HG03520 (cell line): ENCODE data around the gene HYAL3.
"Not testable (repeated sequence)": the region's sequence is repeated elsewhere in the genome, so short reads cannot be mapped to it uniquely, and the experiment has no call there.

Source experiments
- ATAC-seq: cut with Tn5 transposase; IDR thresholded peaks from one replicate; pipeline ENCODE4 v1.9.1; 2021; ENCODE audit warnings: mild to moderate bottlenecking, moderate library complexity; ENCODE audit not compliant: unreplicated experiment

HYAL3 gene

DNA sequence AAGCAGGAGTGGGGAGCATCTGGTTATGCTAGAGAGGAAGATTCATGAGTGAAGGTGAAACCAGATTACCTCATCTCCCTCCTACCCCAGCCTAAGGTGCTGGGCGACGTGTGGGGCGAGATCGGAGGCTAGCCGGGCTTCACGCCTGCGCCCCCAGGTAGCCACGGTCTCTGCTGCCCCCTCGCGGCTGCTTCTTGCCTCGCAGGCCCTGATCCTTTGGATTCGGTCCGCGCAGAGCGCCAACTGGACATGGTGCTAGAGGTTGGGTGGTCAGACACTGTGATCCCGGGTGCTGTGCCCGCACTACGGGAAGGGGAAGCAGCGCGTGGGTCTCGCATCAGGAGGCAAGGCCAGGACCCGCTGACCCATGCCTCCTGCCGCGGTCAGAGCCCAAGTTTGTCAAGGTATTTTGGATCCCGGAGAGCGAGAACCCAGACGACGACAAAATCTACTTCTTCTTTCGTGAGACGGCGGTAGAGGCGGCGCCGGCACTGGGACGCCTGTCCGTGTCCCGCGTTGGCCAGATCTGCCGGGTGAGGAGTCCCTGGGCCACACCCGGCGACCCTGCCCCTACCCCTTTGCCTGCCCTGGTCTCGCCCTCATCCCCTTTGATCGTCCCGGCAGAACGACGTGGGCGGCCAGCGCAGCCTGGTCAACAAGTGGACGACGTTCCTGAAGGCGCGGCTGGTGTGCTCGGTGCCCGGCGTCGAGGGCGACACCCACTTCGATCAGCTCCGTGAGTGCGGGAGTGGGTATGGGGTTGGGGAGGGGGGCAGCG lies 26.1 kb downstream of the HYAL3 start:
- peak; percentile 68 for ATAC-seq

DNA sequence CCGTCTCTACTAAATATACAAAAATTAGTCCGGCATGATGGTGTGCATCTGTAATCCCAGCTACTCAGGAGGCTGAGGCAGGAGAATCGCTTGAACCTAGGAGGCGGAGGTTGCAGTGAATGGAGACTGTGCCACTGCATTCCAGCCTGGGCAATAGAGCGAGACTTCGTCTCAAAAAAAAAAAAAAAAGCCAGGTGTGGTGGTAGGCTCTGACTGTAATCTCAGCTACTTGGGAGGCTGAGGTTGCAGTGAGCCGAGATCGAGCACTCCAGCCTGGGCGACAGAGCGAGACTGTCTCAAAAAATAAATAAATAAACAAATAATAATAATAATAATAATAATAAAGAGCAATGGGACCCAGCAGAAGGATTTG lies 26.7 kb downstream of the HYAL3 start:
- ATAC-seq: not testable (repeated sequence)

DNA sequence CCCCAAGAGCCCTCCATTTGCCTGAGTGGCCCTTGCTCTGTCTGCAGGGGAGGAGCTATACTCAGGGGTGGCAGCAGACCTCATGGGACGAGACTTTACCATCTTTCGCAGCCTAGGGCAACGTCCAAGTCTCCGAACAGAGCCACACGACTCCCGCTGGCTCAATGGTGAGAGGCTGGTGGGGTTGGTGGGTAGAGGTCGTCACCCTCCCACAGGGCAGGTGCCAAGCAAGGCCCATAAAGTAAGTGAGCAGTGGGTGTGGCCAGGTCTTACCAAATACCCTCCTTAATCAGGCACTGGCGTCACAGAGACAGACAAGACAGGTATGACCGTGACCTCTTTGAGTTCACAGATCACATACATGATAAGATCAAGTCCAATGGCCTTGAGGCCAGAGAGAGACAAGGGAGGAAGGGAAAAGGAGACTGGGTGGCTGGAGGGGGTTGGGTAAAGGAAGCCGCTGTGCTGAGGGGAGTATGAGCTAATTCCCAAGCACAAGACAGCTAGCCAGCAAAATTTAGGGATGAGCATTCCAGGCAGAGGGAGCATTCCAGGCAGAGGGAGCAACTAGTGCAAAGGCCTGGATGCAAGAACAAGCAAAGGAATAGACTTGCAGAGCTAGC lies 27.8 kb downstream of the HYAL3 start:
- no peak for ATAC-seq

DNA sequence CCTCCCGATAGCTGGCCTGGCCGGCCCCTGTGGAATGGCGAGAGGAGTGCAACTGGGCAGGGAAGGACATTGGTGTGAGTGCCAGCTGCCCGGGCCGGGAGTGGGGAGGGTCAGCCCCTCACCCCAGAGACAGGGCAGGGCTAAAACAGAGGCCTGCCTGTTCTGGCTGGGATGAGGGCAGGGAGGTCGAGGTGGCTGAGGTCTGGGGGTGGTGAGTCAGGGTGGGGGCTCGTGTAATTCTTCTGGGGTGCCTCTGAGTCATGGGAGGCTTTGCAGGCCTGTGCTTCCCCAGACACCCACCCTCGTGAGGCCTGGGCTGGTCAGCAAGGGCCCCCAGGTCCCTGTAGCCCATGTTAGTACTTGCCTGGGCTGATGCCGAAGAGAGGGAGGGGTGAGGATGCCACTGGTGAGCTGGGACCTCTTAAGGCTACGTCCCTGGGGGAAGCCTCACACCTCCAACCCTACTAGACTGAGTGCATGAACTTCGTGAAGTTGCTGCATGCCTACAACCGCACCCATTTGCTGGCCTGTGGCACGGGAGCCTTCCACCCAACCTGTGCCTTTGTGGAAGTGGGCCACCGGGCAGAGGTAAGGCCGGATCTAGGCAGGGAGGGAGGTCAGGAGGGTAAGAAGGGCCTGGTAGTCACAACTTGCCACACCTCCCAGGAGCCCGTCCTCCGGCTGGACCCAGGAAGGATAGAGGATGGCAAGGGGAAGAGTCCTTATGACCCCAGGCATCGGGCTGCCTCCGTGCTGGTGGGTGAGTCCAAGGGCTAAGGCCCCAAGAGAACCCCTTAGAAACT lies 28.6 kb downstream of the HYAL3 start:
- ATAC-seq: no peak

DNA sequence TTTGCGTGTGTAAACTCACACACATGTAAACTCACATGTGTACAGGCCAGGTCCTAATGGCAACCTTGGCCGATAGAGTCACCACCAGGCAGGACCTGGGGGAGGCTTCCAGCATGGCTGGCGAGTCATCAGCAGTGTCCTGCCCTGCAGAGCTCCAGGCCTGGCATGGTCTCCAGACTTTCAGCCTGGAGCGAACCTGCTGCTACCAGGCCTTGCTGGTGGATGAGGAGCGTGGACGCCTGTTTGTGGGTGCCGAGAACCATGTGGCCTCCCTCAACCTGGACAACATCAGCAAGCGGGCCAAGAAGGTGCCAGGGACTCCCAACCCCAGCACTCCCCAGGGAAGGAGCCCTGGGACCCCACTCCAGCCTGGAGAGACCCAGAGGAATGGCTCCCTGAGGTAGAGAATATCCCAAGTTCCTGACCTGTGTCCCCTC lies 29.2 kb downstream of the HYAL3 start:
- ATAC-seq: no peak

DNA sequence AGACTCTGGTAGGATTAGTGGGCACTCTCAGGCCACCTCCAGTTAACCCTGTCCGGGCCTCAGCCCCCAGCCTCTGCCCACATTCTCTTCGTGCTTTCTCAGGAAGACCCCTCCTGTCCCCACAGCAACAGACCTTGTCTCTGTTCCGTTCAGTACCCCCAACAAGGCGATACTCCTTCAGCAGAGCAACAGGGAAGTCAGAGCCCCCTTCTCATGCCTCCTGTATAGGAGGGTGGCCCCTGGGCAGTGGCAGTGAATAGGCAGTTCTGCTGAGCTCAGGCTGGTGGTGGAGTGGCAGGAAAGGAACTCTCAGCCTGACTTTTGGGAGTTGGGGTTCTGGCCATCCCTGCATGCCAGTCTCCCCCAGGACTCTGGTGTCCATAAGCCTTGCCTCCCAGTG lies 29.7 kb downstream of the HYAL3 start:
- ATAC-seq: no peak

DNA sequence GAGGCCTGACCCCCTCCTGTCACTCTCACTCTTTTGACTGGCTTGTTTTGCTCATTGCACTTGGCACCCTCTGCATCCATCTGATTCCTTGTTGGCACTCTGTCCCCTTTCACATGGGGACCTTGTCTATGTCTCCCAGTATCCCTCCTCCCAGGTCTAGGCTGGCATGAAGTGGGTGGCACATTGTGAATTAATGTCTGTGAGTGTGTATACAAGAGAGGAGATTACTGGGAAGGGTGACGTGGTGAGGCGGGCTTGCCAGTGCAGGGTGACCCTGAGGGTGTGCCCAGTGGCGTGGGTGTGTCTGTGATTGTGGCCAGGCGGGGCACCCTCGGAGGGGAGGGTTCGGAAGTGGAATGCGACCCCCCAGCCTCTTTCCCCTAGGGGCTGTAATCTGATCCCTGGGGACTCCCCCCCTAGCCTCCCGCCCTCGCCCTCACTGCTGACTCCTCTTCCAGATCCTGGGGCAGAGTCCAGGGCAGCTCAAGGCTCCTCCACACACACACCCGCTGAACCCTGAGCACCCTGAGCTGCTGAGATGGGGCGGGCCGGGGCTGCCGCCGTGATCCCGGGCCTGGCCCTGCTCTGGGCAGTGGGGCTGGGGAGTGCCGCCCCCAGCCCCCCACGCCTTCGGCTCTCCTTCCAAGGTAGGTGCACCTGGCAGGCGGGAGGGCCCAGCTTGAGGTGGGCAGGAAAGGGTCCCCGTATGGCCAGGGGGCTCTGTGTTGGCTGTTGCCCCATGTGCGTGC lies 30.3 kb downstream of the HYAL3 start, which contains the start of gene SEMA3B:
Gene SEMA3B, plus strand, starts transcription at position 445 of the 749 bp plus-strand sequence. Its CDS starts 94 bp downstream, at position 539.
- ATAC-seq: no peak

DNA sequence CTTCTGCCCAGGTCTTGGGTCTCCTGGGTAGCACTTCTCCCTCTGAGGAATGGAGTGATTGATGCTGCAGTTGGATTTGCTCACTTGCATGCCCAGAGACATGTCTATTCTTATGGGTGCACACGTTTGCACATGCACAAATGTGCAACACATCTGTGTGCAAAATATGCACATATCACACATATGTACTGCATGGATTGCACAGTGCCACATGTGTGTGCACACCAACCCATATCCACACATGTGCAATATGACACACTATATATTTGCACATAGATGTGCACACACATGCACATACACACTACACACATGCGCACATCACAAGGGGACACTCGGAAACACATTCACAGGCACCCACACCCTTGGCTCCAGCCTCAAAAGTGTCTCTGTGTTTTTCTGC lies 30.9 kb downstream of the HYAL3 start:
- ATAC-seq: no peak

DNA sequence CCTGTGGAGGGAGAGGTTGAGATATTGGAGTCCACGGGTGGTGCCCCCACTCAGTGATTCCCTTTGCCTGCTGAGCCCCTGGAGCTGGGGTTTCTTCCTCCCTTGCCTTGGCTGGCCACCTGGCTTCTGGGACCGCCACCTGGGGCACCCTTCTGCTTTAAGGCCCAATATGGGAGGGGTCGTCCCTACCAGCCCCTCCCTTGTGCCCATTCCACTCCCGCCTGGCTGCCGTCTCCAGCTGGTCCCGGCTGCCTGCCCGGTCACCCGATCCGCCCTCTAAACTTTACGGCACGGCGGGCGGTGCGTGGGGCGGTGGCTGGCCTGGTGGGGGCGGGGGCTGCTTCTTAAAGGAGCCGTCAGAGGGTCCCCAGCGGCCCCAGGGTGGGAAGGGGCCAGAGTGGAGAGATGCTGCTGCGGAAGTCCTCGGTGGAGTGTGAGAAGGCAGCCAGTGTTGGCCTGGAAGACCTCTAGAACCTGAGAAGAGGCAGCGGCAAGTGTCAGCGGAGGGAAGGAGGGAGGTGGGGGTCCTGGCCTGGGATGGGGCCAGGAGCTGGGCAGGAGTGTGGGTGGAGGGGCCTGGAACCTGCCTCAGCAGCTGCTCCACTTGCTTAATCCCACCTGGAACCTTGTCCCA lies 31.8 kb downstream of the HYAL3 start:
- no peak for ATAC-seq

DNA sequence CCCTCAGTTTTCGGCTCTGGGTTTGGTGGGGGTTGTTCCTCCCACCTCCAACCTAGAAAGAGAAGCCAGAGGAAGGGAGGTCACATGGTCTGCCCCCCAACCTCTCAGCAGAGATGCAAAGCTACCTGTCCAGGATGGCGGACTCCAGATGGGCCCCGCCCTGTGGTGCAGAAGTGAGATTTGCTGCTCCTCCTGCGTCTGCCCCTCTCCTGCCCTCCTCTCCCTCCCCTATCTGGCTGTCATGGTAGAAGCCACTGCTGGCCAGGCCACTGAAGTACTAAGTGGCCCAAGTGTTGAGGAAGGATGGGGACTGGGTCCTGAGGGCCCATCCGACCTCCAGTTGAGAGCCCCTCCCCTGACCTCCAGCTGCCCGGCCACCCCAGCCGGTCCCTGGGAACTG lies 32.4 kb downstream of the HYAL3 start:
- ATAC-seq: no peak

DNA sequence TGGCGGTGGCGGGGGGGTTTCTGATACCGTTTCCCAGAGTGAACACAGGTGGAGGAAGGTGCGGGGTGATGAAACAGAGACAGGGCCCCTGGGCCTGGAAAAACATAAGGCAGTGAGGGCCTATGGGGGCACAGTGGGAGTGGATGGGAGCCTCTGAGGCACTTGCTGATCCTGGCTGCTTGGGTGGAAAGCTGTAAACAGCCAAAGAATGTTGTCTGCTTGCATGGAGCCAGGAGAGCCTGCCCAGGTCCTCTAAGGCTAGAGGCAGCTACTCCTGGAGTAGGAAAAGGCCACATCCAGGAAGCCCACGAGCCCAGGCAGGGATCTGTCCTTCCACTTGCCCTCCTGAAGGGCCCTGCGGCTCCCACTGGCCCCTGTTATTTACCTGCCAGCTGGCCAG lies 33.2 kb downstream of the HYAL3 start:
- ATAC-seq: no peak

DNA sequence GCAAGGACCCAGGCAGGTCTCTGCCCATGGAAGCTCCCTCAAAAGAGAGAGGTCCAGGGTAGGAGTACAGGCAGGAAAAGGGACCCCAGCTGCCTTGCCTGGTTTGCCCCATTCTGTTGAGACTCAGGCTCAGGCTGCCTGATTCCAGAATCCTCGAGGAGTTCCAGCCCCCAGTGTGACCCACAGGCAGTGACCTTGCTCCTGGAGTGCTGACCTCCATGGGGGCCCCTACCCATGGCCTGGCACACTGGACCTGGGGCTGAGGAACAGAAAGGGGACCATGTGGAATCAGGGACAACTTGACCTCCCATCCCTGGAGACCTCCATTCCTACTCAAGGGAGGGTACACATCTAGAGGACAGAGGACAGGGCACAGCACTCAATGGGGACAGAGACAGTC lies 33.6 kb downstream of the HYAL3 start:
- no peak for ATAC-seq

DNA sequence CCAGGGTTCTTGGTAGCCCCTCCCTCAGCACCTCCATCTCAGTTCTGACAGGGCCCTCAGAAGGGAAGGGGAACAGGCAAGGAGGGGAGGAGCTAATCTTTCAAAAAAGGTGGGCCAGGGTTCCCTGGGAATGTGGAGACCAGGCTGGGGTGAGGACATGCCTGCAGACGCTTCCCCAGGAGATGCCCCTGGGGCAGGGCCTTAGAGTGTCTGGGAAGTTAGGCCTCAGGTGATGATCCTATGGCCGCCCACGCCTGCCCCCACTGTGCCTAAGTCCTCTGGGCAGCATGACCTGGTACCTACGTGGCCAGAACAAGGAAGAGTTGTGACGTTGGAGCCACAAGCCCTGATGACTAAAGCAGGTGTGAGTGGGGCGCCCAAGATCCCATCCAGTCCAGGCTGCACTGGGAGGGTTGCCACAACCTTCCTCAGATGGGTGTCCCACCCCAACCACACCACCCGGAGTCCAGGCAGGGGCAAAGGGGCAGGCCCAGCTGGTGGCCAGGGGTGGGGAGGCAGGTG lies 34.2 kb downstream of the HYAL3 start:
- ATAC-seq: no peak

DNA sequence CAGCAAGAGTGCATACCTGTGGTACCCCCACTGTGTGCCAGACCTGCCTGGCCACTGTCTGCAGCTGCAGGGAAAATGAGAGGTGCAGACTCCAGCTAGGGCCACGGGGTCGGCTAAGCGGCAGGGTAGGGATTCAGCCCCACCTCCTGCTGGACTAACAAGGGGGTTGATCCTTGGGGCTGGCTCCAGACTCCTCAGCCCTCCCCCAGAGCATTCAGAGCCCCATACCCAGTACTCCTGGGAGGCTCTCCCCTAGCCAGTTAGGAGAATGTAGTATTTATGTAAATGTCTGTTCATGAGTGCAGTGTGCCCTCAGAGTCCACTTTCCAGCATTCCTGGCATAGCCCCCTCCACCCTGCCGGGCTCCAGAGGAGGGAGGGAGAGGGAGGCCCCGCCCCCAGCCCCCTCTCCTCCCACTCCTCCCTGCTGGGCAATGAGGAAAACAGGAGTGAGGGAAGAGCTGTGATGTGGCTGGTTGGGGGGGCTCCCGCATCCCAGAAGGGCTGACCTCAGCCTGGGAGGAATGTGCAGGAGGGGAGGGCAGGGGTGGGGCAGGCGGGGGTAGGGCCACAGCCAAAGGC lies 34.7 kb downstream of the HYAL3 start:
- ATAC-seq: no peak

DNA sequence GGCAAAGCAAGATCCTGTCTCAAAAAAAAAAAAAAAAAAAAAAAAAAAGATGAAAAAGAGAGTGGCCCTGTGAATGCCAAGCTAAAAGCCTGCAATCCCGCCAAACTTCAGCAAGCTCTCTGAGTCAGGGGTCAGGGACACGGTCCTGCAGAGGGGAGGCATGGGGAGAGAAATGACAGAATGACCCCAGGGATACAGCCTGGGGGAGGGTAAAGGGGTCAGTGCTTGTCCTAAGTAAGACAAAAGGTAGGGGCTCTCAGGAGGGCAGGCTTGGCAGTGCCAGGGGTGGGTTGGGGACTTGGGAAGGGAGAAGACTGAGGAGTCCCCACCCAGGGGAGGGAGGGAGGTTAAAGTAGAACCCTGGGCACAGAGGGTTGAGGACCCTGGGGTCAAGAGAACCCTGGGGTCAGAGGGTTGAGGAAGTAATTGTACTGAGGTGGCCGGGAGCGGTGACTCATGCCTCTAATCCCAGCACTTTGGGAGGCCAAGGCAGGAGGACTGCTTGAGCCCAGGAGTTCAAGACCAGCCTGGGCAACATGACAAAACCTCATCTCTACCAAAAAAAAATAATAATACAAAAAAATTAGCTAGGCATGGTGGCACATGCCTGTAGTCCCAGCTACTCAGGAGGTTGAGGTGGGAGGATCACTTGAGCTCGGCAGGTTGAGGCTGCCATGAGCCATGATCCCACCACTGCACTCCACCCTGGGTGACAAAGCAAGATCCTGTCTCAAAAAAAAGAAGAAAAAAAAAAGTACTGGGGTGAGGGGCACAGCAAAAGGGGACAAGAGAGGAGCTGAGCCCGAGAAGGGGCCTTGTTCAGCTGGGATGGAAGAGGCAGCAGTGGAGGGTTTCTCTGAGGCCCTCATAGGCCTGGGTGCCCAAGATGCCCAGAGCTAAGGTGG lies 35.5 kb downstream of the HYAL3 start:
- ATAC-seq: no peak

DNA sequence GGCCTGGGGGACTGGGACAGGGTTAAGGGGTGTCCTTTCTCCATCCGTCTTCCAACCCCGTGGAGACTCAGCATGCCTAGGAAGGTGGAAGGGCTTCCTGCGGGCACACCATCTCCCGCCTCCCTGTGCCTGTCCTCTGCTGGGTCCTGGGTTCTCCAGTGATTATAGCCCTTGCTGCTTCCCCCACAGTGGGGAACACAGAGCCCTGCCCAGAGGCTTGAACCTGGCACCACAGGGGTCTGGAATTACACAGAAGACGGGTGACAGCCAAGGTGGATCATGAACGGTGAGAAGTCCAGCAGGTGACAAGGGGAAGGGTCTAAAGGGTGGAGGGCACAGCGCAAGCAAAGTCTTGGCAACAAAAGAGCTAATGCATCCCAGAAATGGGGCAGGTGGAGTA lies 36.4 kb downstream of the HYAL3 start:
- ATAC-seq: no peak

DNA sequence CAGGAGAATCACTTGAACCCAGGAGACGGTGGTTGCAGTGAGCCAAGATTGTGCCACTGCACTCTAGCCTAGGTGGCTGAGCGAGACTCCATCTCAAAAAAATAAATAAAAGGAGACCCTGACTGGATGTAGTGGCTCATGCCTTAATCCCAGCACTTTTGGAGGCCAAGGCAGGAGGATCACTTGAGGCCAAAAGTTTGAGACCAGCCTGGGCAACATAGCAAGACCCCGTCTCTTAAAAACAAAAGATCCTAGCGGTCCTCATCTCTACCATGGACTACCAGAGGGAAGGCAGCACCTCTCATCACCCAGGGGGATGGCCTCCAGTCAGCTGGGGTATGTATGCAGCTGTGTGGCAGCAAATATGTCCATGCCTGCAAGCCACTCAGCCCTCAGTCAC lies 37.0 kb downstream of the HYAL3 start:
- not testable (repeated sequence) for ATAC-seq

DNA sequence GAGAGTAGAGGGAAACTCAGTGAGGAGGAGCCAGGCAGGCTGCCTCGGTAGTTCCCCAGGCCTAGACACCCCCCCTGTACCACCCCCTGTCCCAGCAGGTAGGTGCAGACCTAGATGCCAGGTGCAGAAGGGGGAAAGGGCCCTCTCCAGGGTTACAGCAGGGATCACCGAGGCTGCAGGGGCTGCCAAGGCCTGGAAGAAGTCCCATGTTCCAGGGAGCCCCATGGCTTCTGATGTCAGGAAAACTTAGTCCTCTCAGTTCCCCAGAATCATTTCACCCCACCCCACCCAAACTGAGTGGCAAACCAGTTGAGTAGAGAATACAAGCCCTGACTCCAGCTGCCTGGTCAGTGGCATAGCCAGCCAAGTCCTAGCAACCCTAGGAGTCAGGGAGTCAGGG lies 37.7 kb downstream of the HYAL3 start:
- ATAC-seq: no peak

DNA sequence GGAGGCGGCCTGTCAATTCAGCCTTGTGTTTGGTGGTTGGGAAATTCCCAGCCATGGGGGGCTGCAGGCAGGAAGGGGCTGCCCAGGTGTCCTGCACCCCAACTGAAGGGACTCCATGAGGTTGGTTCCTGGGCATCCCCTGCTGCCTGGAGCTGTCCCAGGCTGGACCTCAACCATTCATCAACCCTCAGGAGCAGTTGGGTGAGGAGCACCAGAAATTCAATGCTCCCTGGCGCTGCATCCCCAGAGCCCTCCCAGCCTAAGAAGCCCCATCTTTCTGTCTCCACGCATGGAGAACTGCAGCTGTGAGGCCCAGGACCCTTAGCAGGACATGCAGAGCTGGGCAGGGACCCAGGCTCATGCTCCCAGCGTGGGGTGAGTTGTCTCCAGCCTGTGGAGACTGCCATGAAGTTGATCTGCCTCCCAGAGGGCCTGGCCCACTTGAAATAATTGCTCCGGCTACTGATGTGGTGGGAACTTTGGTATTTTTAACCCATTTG lies 38.2 kb downstream of the HYAL3 start:
- ATAC-seq: no peak
